ENCODE results near the gene TRAT1.

Gene TRAT1

GRCh38 chr3:108899530-108899929, 76.9 kb downstream of the TRAT1 start:
- H3K4me3 ChIP-seq (replicated peaks; ENCODE audit: low read depth, low read length) = no peak overlapping the region
- TF ChIP-seq, protein P1, sequence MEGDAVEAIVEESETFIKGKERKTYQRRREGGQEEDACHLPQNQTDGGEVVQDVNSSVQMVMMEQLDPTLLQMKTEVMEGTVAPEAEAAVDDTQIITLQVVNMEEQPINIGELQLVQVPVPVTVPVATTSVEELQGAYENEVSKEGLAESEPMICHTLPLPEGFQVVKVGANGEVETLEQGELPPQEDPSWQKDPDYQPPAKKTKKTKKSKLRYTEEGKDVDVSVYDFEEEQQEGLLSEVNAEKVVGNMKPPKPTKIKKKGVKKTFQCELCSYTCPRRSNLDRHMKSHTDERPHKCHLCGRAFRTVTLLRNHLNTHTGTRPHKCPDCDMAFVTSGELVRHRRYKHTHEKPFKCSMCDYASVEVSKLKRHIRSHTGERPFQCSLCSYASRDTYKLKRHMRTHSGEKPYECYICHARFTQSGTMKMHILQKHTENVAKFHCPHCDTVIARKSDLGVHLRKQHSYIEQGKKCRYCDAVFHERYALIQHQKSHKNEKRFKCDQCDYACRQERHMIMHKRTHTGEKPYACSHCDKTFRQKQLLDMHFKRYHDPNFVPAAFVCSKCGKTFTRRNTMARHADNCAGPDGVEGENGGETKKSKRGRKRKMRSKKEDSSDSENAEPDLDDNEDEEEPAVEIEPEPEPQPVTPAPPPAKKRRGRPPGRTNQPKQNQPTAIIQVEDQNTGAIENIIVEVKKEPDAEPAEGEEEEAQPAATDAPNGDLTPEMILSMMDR (IDR thresholded peaks at IDR 0.05; ENCODE audit: insufficient read depth, low read length, poor library complexity, severe bottlenecking) = no peak
- no peak for DNase-seq (ENCODE audit: extremely low read depth, insufficient read length)
- no peaks in the 10 kb centered on the region for H3K27me3 ChIP-seq (replicated peaks; ENCODE audit: control insufficient read depth, insufficient read depth, low read length)
- H3K36me3 ChIP-seq (ENCODE audit: control insufficient read depth, insufficient read depth, low read length) = no peaks in the 10 kb centered on the region
